WI38 (cell line): ENCODE results near the gene COL2A1.
A peak's percentile ranks its signal among the peaks of the same experiment; 100 is the strongest.
"Not testable (repeated sequence)": the region's sequence is repeated elsewhere in the genome, so short reads cannot be mapped to it uniquely, and the experiment has no call there.

Experiments used
- H3K4me3 ChIP-seq: 2 replicates; pipeline ENCODE4 v1.5.1; 2011; ENCODE audit warnings: low read depth, mild to moderate bottlenecking, control low read depth, low read length
- CTCF ChIP-seq: IDR thresholded peaks from 2 replicates; pipeline ENCODE4 v1.5.1; 2012; ENCODE audit warnings: low read depth, mild to moderate bottlenecking, control low read depth, low read length

COL2A1 gene

GRCh38 chr12:47963340-47964040 lies 40.8 kb downstream of the COL2A1 start, which contains the start of gene TMEM106C:
TSS of gene TMEM106C (plus strand) at chr12:47963596. CDS start at chr12:47964237, 641 bp downstream.
- H3K4me3 ChIP-seq = peak within 1 kb of the TSS; percentile 94
- TF ChIP-seq CTCF = peak; percentile 95

GRCh38 chr12:47962198-47962597 lies 42.1 kb downstream of the COL2A1 start:
- no peak for TF ChIP-seq CTCF
- H3K4me3 ChIP-seq = no peak overlapping the region

- not testable (repeated sequence) for H3K4me3 ChIP-seq
These were observed 46.6 kb downstream of the COL2A1 start for GRCh38 chr12:47957671-47958070.

GRCh38 chr12:47955059-47955458 lies 49.2 kb downstream of the COL2A1 start:
- TF ChIP-seq CTCF = no peak
- no peak overlapping the region for H3K4me3 ChIP-seq

GRCh38 chr12:47954467-47955045 lies 49.7 kb downstream of the COL2A1 start:
- no peak for TF ChIP-seq CTCF
- H3K4me3 ChIP-seq = no peak overlapping the region

- TF ChIP-seq CTCF = no peak
These were observed 50.2 kb downstream of the COL2A1 start for GRCh38 chr12:47954058-47954457.

GRCh38 chr12:47950856-47951468 lies 53.3 kb downstream of the COL2A1 start:
- H3K4me3 ChIP-seq = no peak overlapping the region
- TF ChIP-seq CTCF = no peak

More at GRCh38 chr12:47954058-47954457, 50.2 kb downstream of the COL2A1 start:
- H3K4me3 ChIP-seq = no peak overlapping the region
